Stimulated activated naive CD8-positive, alpha-beta T cell treated with anti-CD3 and anti-CD28 coated beads, Interleukin-15, Interleukin-2, amounts not matched to agents 100 ng/mL and 50 ng/mL, for 24 hours (primary cell): ENCODE measurements around the gene NTSR2.

Experiments used
- H3K27ac Mint-ChIP-seq: one replicate; pipeline ENCODE4 v1.8.0; 2021; ENCODE audit warnings: mild to moderate bottlenecking, mixed read lengths
- H3K27me3 Mint-ChIP-seq: one replicate; pipeline ENCODE4 v1.8.0; 2021; ENCODE audit warnings: mixed read lengths
- H3K36me3 Mint-ChIP-seq: one replicate; pipeline ENCODE4 v1.8.0; 2021; ENCODE audit warnings: low read depth, mixed read lengths
- H3K4me1 Mint-ChIP-seq: one replicate; pipeline ENCODE4 v1.8.0; 2021; ENCODE audit warnings: low read depth, mixed read lengths
- H3K4me3 Mint-ChIP-seq: one replicate; pipeline ENCODE4 v1.8.0; 2021; ENCODE audit warnings: mild to moderate bottlenecking, mixed read lengths
- H3K9me3 Mint-ChIP-seq: one replicate; pipeline ENCODE4 v1.8.0; 2021; ENCODE audit warnings: mixed read lengths

NTSR2 gene

GRCh38 chr2:11639503-11639902, 30.5 kb downstream of the NTSR2 start:
- H3K9me3 Mint-ChIP-seq, result no peaks in the 10 kb centered on the region
- no peaks in the 10 kb centered on the region for H3K4me1 Mint-ChIP-seq
- H3K4me3 Mint-ChIP-seq, result no peak overlapping the region
- H3K36me3 Mint-ChIP-seq, result no peaks in the 10 kb centered on the region
- no peak overlapping the region for H3K27ac Mint-ChIP-seq
- H3K27me3 Mint-ChIP-seq, result no peaks in the 10 kb centered on the region

- Mint-ChIP-seq H3K27ac (no peak overlapping the region), H3K9me3 (no peaks in the 10 kb centered on the region), H3K27me3 (no peaks in the 10 kb centered on the region), H3K36me3 (no peaks in the 10 kb centered on the region), H3K4me3 (no peak overlapping the region), H3K4me1 (no peaks in the 10 kb centered on the region)
Measured at GRCh38 chr2:11637546-11637945, 32.4 kb downstream of the NTSR2 start.

- no peaks in the 10 kb centered on the region for H3K27me3 Mint-ChIP-seq
- H3K27ac Mint-ChIP-seq, result no peak overlapping the region
- no peak overlapping the region for H3K4me3 Mint-ChIP-seq
- no peaks in the 10 kb centered on the region for H3K36me3 Mint-ChIP-seq
- H3K9me3 Mint-ChIP-seq, result no peaks in the 10 kb centered on the region
- H3K4me1 Mint-ChIP-seq, result no peaks in the 10 kb centered on the region
Measured at GRCh38 chr2:11636593-11637295, 33.3 kb downstream of the NTSR2 start.

- Mint-ChIP-seq H3K36me3 (no peaks in the 10 kb centered on the region), H3K4me3 (no peak overlapping the region), H3K9me3 (no peaks in the 10 kb centered on the region), H3K4me1 (no peaks in the 10 kb centered on the region), H3K27me3 (no peaks in the 10 kb centered on the region), H3K27ac (no peak overlapping the region)
Measured at GRCh38 chr2:11635141-11635540, 34.9 kb downstream of the NTSR2 start.

DNA sequence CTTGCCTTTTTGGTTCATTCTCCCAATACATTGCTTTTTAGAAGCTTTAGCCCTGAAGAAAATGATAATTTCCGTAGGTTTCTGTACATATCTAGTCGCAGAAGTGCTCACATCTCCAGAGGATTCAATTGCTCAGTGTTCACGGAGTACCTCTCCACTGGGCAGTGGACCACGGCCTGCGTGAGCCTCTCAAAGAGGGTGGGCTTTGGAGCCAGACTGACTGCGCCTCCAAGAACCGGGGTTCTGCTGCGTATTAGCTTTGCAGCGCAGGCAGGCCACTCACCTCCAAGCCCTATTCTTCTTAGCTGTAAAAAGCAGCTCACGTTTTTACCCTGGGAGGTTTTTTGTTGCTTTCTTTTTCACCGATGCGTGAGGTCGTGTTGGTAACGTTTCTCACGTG, 35.4 kb downstream of the NTSR2 start:
- H3K27ac Mint-ChIP-seq, result no peak overlapping the region
- H3K4me3 Mint-ChIP-seq, result no peak overlapping the region
- no peaks in the 10 kb centered on the region for H3K9me3 Mint-ChIP-seq
- H3K4me1 Mint-ChIP-seq, result no peaks in the 10 kb centered on the region
- no peaks in the 10 kb centered on the region for H3K36me3 Mint-ChIP-seq
- no peaks in the 10 kb centered on the region for H3K27me3 Mint-ChIP-seq

GRCh38 chr2:11633923-11634478, 36.0 kb downstream of the NTSR2 start:
- H3K27me3 Mint-ChIP-seq, result no peaks in the 10 kb centered on the region
- H3K27ac Mint-ChIP-seq, result no peak overlapping the region

GRCh38 chr2:11631462-11631861, 38.5 kb downstream of the NTSR2 start:
- Mint-ChIP-seq H3K9me3 (peaks cover 5% of the 10 kb centered on the region), H3K4me3 (no peak overlapping the region), H3K36me3 (no peaks in the 10 kb centered on the region), H3K27me3 (no peaks in the 10 kb centered on the region), H3K27ac (no peak overlapping the region), H3K4me1 (no peaks in the 10 kb centered on the region)

More at GRCh38 chr2:11633923-11634478, 36.0 kb downstream of the NTSR2 start:
- Mint-ChIP-seq H3K4me3 (no peak overlapping the region), H3K9me3 (no peaks in the 10 kb centered on the region), H3K36me3 (no peaks in the 10 kb centered on the region), H3K4me1 (no peaks in the 10 kb centered on the region)

- Mint-ChIP-seq H3K27me3 (no peaks in the 10 kb centered on the region), H3K9me3 (peaks cover 7% of the 10 kb centered on the region), H3K4me3 (no peak overlapping the region), H3K36me3 (no peaks in the 10 kb centered on the region), H3K4me1 (no peaks in the 10 kb centered on the region), H3K27ac (no peak overlapping the region)
Measured at GRCh38 chr2:11630855-11631254, 39.1 kb downstream of the NTSR2 start.

- peaks cover 7% of the 10 kb centered on the region for H3K9me3 Mint-ChIP-seq
- H3K4me1 Mint-ChIP-seq, result no peaks in the 10 kb centered on the region
- no peaks in the 10 kb centered on the region for H3K27me3 Mint-ChIP-seq
- no peaks in the 10 kb centered on the region for H3K36me3 Mint-ChIP-seq
- no peak overlapping the region for H3K4me3 Mint-ChIP-seq
- H3K27ac Mint-ChIP-seq, result no peak overlapping the region
Measured at GRCh38 chr2:11629851-11630250, 40.1 kb downstream of the NTSR2 start.

DNA sequence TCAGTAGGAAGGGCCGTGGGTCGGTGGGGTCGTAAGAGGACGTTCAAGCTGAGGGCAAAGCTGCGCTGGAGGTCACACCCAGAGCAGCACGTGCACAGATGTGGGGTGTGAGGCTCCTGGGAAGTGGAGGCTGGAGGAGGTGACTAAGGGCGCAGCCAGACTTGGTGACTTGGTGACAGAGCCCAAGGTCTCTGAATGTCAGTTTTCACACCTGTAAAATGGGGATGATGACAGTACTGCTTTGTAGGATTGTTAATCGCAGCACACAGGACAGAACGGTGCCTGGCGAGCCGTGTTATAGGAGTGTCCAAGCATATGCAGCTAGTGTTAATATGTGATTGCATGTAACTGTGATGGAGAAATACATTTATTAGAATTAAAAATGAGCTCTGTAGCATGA, 40.8 kb downstream of the NTSR2 start:
- no peak overlapping the region for H3K4me3 Mint-ChIP-seq
- H3K9me3 Mint-ChIP-seq, result peaks cover 7% of the 10 kb centered on the region
- H3K27ac Mint-ChIP-seq, result no peak overlapping the region
- no peaks in the 10 kb centered on the region for H3K27me3 Mint-ChIP-seq
- no peaks in the 10 kb centered on the region for H3K4me1 Mint-ChIP-seq
- H3K36me3 Mint-ChIP-seq, result no peaks in the 10 kb centered on the region

GRCh38 chr2:11628675-11629074, 41.3 kb downstream of the NTSR2 start:
- H3K4me3 Mint-ChIP-seq, result no peak overlapping the region
- H3K27me3 Mint-ChIP-seq, result no peaks in the 10 kb centered on the region
- H3K4me1 Mint-ChIP-seq, result no peaks in the 10 kb centered on the region
- peaks cover 7% of the 10 kb centered on the region for H3K9me3 Mint-ChIP-seq
- H3K27ac Mint-ChIP-seq, result no peak overlapping the region
- no peaks in the 10 kb centered on the region for H3K36me3 Mint-ChIP-seq

GRCh38 chr2:11625671-11626070, 44.3 kb downstream of the NTSR2 start:
- Mint-ChIP-seq H3K36me3 (no peaks in the 10 kb centered on the region), H3K27me3 (no peaks in the 10 kb centered on the region), H3K4me3 (no peak overlapping the region), H3K4me1 (no peaks in the 10 kb centered on the region), H3K27ac (no peak overlapping the region), H3K9me3 (peaks cover 7% of the 10 kb centered on the region)

GRCh38 chr2:11624893-11625292, 45.1 kb downstream of the NTSR2 start:
- Mint-ChIP-seq H3K9me3 (peaks cover 7% of the 10 kb centered on the region), H3K36me3 (no peaks in the 10 kb centered on the region), H3K4me3 (no peak overlapping the region), H3K27me3 (no peaks in the 10 kb centered on the region), H3K4me1 (no peaks in the 10 kb centered on the region), H3K27ac (no peak overlapping the region)

GRCh38 chr2:11622611-11623010, 47.4 kb downstream of the NTSR2 start:
- H3K4me1 Mint-ChIP-seq, result no peaks in the 10 kb centered on the region
- no peaks in the 10 kb centered on the region for H3K27me3 Mint-ChIP-seq
- no peak overlapping the region for H3K27ac Mint-ChIP-seq
- no peak overlapping the region for H3K4me3 Mint-ChIP-seq
- H3K36me3 Mint-ChIP-seq, result no peaks in the 10 kb centered on the region
- H3K9me3 Mint-ChIP-seq, result peaks cover 5% of the 10 kb centered on the region

DNA sequence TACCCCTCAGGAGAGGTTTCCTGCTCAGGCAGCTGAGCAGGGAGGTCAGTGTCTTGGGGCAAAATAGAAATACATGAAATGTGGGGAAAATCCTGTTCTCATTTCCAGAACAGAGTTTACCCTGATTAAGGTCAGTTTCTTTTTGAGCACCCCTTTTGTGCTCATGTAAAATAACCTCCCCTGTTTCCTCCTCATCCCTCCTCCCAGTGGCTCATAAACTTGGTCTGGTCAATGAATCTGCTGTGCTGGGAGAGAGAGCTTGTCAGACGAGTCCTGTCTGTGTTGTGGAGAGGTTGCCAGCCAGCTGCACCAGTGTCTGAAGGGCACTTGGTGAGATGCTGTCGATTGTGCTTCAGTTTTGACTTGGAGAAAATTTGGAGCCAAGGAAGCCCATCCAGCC, 48.6 kb downstream of the NTSR2 start:
- H3K27ac Mint-ChIP-seq, result no peak overlapping the region
- H3K4me1 Mint-ChIP-seq, result no peaks in the 10 kb centered on the region
- peaks cover 3% of the 10 kb centered on the region for H3K9me3 Mint-ChIP-seq
- H3K36me3 Mint-ChIP-seq, result no peaks in the 10 kb centered on the region
- no peak overlapping the region for H3K4me3 Mint-ChIP-seq
- H3K27me3 Mint-ChIP-seq, result no peaks in the 10 kb centered on the region

- Mint-ChIP-seq H3K36me3 (no peaks in the 10 kb centered on the region), H3K4me1 (no peaks in the 10 kb centered on the region)
Measured at GRCh38 chr2:11618708-11619062, 51.3 kb downstream of the NTSR2 start.

More at GRCh38 chr2:11618708-11619062, 51.3 kb downstream of the NTSR2 start:
- Mint-ChIP-seq H3K27ac (no peak overlapping the region), H3K9me3 (no peaks in the 10 kb centered on the region), H3K4me3 (no peak overlapping the region), H3K27me3 (no peaks in the 10 kb centered on the region)
